ENCODE measurements around the gene SP5.

The SP5 gene

GRCh38 chr2:170710609-170710979 is 4.5 kb upstream of the SP5 start:
- no peak for TF ChIP-seq CTCF (IDR thresholded peaks at IDR 0.05; ENCODE audit: control extremely low read depth, extremely low read depth, low read depth, missing control alignments)
- POLR2A ChIA-PET: no interaction called here
- DNase-seq (ENCODE audit: extremely low spot score): no peak
- CTCF ChIA-PET: no interaction called here

GRCh38 chr2:170711196-170711773 is 3.9 kb upstream of the SP5 start:
- POLR2A ChIA-PET: no interaction called here
- no peak for TF ChIP-seq CTCF (IDR thresholded peaks at IDR 0.05; ENCODE audit: control extremely low read depth, extremely low read depth, low read depth, missing control alignments)

GRCh38 chr2:170711774-170712652 is 3.1 kb upstream of the SP5 start:
- CTCF ChIA-PET: interaction anchor here (1.6 kb wide), 1 partner anchor 15 kb away, joined by 4 read pairs; no protein-coding TSS in a partner anchor
- no peak for TF ChIP-seq CTCF (IDR thresholded peaks at IDR 0.05; ENCODE audit: control extremely low read depth, extremely low read depth, low read depth, missing control alignments)
- DNase-seq (ENCODE audit: extremely low spot score): no peak
- POLR2A ChIA-PET: no interaction called here

More at GRCh38 chr2:170711196-170711773, 3.9 kb upstream of the SP5 start:
- DNase-seq (ENCODE audit: extremely low spot score): no peak
- CTCF ChIA-PET: no interaction called here

GRCh38 chr2:170712653-170713542 is 2.2 kb upstream of the SP5 start:
- ChIA-PET POLR2A (no interaction called here), CTCF (interaction anchor here (1.6 kb wide), 1 partner anchor 14 kb away, joined by 4 read pairs; no protein-coding TSS in a partner anchor)
- no peak for TF ChIP-seq CTCF (IDR thresholded peaks at IDR 0.05; ENCODE audit: control extremely low read depth, extremely low read depth, low read depth, missing control alignments)
- no peak for DNase-seq (ENCODE audit: extremely low spot score)

- TF ChIP-seq CTCF (IDR thresholded peaks at IDR 0.05; ENCODE audit: control extremely low read depth, extremely low read depth, low read depth, missing control alignments): no peak
- POLR2A ChIA-PET: no interaction called here
- CTCF ChIA-PET: interaction anchor here (1.6 kb wide), 1 partner anchor 13 kb away, joined by 4 read pairs; no protein-coding TSS in a partner anchor
- DNase-seq (ENCODE audit: extremely low spot score): no peak
These were observed 1.4 kb upstream of the SP5 start for GRCh38 chr2:170713543-170714380.

Data from GM10248 (cell line).